Subcutaneous abdominal adipose tissue (tissue), 5 donors: ENCODE data around the gene PLXNA1.
A peak's percentile ranks its signal among the peaks of the same experiment; 100 is the strongest.

ENCODE experiments used
- H3K27ac ChIP-seq: one replicate; pipeline ENCODE4 v1.7.0; 2013; ENCODE audit warnings: low read depth, mild to moderate bottlenecking, inconsistent platforms, low read length, moderate library complexity
- H3K27me3 ChIP-seq, 5 donors: one replicate each; pipeline ENCODE4 v1.7.0; 2013; ENCODE audit warnings: low read length in 5 of 5, inconsistent platforms in 1 of 5; ENCODE audit not compliant: control insufficient read depth in 5 of 5, insufficient read depth in 4 of 5
- H3K36me3 ChIP-seq, 5 donors: one replicate each; pipeline ENCODE4 v1.7.0; 2013; ENCODE audit warnings: low read length in 5 of 5; ENCODE audit not compliant: control insufficient read depth in 5 of 5, insufficient read depth in 5 of 5
- H3K4me1 ChIP-seq, 5 donors: one replicate each; pipeline ENCODE4 v1.7.0; 2013; ENCODE audit warnings: low read length in 5 of 5, mild to moderate bottlenecking in 3 of 5, moderate library complexity in 1 of 5; ENCODE audit not compliant: control insufficient read depth in 5 of 5, insufficient read depth in 5 of 5
- H3K4me3 ChIP-seq, 5 donors: one replicate each; pipeline ENCODE4 v1.7.0; 2013; ENCODE audit warnings: low read length in 5 of 5, low read depth in 1 of 5
- H3K9ac ChIP-seq, 5 donors: one replicate each; pipeline ENCODE4 v1.7.0; 2013; ENCODE audit warnings: low read length in 5 of 5, mild to moderate bottlenecking in 4 of 5, moderate library complexity in 3 of 5
- H3K9me3 ChIP-seq, 5 donors: one replicate each; pipeline ENCODE4 v1.7.0; 2013; ENCODE audit warnings: low read length in 5 of 5; ENCODE audit not compliant: control insufficient read depth in 5 of 5
- donor health status: healthy.
- donor health status: healthy.
- donor health status: healthy.
- donor health status: healthy.
- donor health status: healthy.

PLXNA1 gene

DNA sequence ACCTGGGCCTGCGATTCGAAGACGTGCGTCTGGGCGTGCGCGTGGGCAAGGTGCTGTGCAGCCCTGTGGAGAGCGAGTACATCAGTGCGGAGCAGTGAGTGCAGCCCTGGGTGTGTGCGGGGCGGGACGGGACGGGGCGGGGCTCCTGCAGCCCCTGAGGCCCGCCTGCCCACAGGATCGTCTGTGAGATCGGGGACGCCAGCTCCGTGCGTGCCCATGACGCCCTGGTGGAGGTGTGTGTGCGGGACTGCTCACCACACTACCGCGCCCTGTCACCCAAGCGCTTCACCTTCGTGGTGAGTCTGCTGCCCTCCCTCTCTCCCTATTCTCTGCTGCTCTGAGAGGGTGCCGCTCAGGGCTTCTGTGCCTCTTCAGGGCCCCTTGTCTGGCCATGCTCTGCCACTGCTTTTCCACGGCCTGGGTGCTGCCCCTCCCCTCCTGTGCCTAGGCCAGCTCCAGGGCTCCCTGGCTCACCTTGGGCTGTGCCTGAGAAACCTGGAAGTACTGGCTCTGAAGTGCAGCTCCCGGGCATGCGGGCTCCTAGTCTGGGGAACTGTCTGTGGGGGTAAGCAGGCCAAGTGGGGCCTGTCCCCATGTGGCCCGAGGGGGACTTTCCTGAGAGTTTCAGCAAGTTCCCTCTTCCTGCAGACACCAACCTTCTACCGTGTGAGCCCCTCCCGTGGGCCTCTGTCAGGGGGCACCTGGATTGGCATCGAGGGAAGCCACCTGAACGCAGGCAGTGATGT, 31.8 kb downstream of the PLXNA1 start:
- Histone ChIP-seq H3K36me3 (peaks cover 0 to 72% (median 59%) of the 10 kb centered on the region in 5 donors), H3K9ac (no peak overlapping the region), H3K9me3 (no peaks in the 10 kb centered on the region), H3K4me3 (no peak overlapping the region), H3K4me1 (peaks cover 1 to 50% (median 36%) of the 10 kb centered on the region in 5 donors), H3K27me3 (no peaks in the 10 kb centered on the region), H3K27ac (no peak overlapping the region)

DNA sequence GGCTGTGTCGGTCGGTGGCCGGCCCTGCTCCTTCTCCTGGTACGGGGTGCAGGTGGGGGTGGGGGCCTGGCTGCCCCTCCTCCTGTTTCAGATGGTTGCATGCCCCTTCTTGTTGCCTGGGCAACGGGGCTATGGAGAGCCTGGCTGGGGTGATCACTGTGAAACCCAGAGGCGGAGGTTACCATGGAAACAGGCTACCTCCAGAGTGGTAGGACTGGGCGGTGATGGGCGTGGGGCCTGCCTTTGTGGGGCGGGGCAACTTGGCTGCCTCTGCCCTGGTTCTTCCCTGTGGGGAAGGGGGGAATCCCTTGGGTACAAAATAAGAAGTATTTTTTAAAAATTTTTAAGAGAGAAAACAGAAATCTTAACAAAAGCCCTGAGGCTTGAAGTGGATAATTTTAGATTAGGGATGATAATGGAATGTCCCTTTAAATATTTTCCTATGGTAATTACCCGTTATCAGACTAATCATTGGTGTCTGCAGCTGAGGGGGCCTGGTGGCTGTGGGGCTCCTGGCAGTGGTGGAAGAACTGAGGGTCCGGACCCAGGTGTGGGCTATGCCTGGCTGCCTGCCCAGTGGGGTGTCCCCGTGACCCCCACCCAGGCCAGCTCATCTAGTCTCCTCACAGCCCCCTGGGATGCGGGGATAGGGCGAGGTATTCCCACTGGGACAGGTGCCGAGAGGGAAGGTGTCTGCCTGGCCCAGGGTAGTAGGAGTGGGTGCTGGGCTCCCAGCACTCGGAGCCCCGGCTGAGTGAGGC, 32.5 kb downstream of the PLXNA1 start:
- H3K4me3 ChIP-seq, result no peak overlapping the region
- H3K36me3 ChIP-seq, result peaks cover 0 to 79% (median 66%) of the 10 kb centered on the region in 5 donors
- no peak overlapping the region for H3K9ac ChIP-seq
- peaks cover 1 to 43% (median 32%) of the 10 kb centered on the region in 5 donors for H3K4me1 ChIP-seq
- no peak overlapping the region for H3K27ac ChIP-seq
- H3K9me3 ChIP-seq, result no peaks in the 10 kb centered on the region
- H3K27me3 ChIP-seq, result no peaks in the 10 kb centered on the region

DNA sequence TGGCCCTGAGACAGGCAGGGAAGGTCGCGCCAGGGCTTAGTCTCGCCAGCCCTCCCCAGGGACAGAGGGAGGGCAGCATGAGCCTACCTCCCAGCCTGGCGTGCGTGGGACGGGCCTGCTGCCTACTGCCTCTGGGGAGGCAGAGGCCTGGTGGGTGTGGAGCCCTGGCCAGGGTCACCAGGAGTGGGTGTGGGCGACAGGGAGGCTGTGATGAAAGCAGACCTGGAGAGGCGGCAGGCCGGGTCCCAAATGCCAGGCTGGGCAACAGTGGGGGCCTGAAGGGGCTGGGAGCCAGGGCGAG, 33.1 kb downstream of the PLXNA1 start:
- Histone ChIP-seq H3K9ac (peak overlapping the region in 1 of 5 donors; percentile 35), H3K4me3 (no peak overlapping the region), H3K27me3 (no peaks in the 10 kb centered on the region), H3K9me3 (no peaks in the 10 kb centered on the region), H3K4me1 (peaks cover 1 to 38% (median 28%) of the 10 kb centered on the region in 5 donors), H3K27ac (no peak overlapping the region), H3K36me3 (peaks cover 0 to 85% (median 72%) of the 10 kb centered on the region in 5 donors)

DNA sequence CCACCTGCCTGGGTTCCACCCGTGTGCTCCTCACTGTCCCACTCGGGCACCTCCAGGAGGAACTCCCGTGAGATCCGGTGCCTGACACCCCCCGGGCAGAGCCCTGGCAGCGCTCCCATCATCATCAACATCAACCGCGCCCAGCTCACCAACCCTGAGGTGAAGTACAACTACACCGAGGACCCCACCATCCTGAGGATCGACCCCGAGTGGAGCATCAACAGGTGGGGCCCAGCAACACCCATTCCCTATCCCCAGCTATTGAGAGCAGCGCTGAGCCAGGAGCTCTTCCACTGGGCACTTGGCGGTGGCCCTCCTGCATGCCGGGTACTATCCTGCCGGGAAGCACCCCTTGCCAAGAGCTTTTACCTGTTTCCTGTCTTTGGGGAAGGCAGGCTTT, 33.5 kb downstream of the PLXNA1 start:
- no peak overlapping the region for H3K9ac ChIP-seq
- no peak overlapping the region for H3K4me3 ChIP-seq
- H3K4me1 ChIP-seq, result peaks cover 1 to 33% (median 23%) of the 10 kb centered on the region in 5 donors
- H3K9me3 ChIP-seq, result no peaks in the 10 kb centered on the region
- H3K27ac ChIP-seq, result no peak overlapping the region
- no peaks in the 10 kb centered on the region for H3K27me3 ChIP-seq
- H3K36me3 ChIP-seq, result peaks cover 0 to 89% (median 76%) of the 10 kb centered on the region in 5 donors

DNA sequence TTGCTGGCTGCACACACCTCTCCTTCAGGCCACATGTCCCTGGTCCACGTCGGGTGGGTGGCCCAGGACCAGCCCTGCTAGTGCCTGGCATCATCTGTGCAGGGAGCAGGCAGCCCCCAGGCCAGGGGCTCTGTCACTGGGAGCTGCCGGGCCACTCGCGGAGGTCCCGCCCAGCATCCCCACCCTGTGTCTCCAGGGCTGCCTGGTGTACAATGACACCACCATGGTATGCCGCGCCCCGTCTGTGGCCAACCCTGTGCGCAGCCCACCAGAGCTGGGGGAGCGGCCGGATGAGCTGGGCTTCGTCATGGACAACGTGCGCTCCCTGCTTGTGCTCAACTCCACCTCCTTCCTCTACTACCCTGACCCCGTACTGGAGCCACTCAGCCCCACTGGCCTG, 34.3 kb downstream of the PLXNA1 start:
- H3K9ac ChIP-seq, result no peak overlapping the region
- no peak overlapping the region for H3K27ac ChIP-seq
- no peaks in the 10 kb centered on the region for H3K9me3 ChIP-seq
- H3K27me3 ChIP-seq, result no peaks in the 10 kb centered on the region
- no peak overlapping the region for H3K4me3 ChIP-seq
- H3K4me1 ChIP-seq, result peaks cover 2 to 26% (median 15%) of the 10 kb centered on the region in 5 donors
- peaks cover 0 to 91% (median 82%) of the 10 kb centered on the region in 5 donors for H3K36me3 ChIP-seq

DNA sequence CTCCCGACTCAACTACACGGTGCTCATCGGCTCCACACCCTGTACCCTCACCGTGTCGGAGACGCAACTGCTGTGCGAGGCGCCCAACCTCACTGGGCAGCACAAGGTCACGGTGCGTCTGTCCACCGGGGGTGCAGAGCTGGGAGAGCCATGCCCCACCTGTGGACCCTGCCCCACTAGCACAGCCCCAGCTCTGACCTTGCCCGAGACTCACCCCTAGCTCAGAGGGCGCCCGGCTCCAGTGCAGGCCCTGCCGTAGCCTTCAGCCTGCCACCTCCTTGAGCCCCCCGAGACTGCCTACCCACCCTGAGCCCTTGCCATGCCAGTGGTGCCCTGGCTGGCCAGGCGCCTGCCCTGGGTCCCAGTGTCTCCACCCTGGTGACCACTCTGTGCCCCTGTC, 34.9 kb downstream of the PLXNA1 start:
- H3K4me3 ChIP-seq, result no peak overlapping the region
- no peak overlapping the region for H3K27ac ChIP-seq
- H3K9me3 ChIP-seq, result no peaks in the 10 kb centered on the region
- H3K4me1 ChIP-seq, result peaks cover 2 to 20% (median 11%) of the 10 kb centered on the region in 5 donors
- H3K9ac ChIP-seq, result no peak overlapping the region
- H3K36me3 ChIP-seq, result peaks cover 0 to 91% (median 82%) of the 10 kb centered on the region in 5 donors
- H3K27me3 ChIP-seq, result no peaks in the 10 kb centered on the region

DNA sequence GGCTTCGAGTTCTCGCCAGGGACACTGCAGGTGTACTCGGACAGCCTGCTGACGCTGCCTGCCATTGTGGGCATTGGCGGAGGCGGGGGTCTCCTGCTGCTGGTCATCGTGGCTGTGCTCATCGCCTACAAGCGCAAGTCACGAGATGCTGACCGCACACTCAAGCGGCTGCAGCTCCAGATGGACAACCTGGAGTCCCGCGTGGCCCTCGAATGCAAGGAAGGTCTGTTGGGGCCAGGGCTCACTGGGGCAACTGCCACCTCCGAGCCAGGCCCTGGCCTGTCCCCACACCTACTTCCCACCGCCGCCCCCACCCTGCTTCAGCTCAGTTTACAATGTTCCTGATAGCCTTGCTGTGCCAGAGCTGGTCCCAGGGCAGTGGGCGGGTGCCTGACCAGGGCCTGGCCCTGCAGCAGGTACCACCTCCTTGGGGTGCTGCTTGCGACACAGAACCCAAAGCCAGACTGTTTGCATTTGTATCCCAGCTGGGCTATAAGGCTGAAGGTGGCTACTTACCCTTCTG, 35.5 kb downstream of the PLXNA1 start:
- no peak overlapping the region for H3K27ac ChIP-seq
- no peak overlapping the region for H3K9ac ChIP-seq
- H3K4me1 ChIP-seq, result peaks cover 2 to 18% (median 10%) of the 10 kb centered on the region in 5 donors
- H3K9me3 ChIP-seq, result no peaks in the 10 kb centered on the region
- H3K27me3 ChIP-seq, result no peaks in the 10 kb centered on the region
- peaks cover 0 to 93% (median 87%) of the 10 kb centered on the region in 5 donors for H3K36me3 ChIP-seq
- no peak overlapping the region for H3K4me3 ChIP-seq

DNA sequence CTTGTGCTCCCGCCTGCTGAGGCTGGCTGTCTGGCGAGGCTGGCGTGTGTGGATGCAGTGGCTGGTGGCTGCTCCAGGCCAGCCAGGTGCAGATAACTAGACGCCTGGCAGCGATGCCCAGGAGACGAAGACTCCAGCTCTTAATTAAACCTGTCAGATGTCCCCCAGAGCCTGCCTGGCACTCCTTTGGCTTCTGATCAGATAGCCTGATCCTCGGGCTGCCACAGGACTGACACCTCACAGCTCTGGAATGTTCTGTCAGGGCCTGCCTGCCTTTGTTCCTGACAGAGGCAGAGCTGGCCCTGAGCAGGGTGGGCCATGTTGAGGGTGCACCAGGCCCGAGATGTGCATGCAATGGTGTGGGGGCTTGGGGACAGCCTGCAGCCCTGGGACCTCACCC, 36.5 kb downstream of the PLXNA1 start:
- Histone ChIP-seq H3K27me3 (no peaks in the 10 kb centered on the region), H3K27ac (no peak overlapping the region), H3K4me1 (peaks cover 2 to 18% (median 10%) of the 10 kb centered on the region in 5 donors), H3K4me3 (no peak overlapping the region), H3K9me3 (no peaks in the 10 kb centered on the region), H3K36me3 (peaks cover 0 to 93% (median 86%) of the 10 kb centered on the region in 5 donors), H3K9ac (no peak overlapping the region)

DNA sequence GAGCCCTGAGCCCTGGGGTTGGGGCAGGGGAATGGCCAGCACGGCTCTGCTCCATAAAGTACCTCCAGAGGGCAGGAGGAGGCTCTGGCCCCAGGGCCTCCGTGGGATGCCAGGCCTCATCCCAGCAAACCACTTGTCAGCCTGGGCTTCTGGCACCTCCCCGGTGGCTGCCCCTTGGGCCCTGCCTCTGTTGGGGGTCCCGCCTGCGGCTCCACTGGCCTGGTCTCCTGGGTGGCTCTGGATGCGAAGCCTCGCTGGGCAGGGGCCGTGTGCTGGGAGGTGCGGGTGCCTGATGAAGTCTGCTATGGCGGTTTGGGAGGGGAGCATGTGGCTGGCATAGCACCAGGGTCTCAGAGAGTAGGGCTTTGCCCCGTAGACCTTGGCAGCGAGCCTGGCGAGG, 37.6 kb downstream of the PLXNA1 start:
- H3K27ac ChIP-seq, result no peak overlapping the region
- H3K36me3 ChIP-seq, result peaks cover 0 to 90% (median 85%) of the 10 kb centered on the region in 5 donors
- H3K9me3 ChIP-seq, result no peaks in the 10 kb centered on the region

DNA sequence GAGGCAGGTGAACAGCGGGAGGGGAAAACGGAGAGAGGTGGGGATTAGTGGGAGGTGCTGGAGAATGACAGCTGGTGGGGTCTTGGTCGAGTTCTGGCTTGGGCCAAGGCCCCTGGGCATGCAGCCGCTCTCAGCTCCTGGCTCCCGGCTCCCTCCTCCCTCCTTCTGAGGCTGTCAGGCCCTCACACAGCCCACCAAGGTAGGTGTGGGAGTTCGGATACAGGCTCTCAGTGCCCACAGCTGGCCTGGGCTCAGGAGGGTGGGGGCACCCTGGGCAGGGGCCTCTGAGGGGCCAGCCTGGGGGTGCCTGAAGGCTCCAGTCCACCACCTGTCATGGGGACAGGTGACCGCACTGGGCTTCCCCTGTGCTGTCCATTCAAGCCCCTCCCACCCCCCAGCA, 39.9 kb downstream of the PLXNA1 start:
- Histone ChIP-seq H3K4me3 (no peak overlapping the region), H3K36me3 (peaks cover 0 to 93% (median 75%) of the 10 kb centered on the region in 5 donors)

More for the DNA sequence above, 37.6 kb downstream of the PLXNA1 start:
- peaks cover 2 to 13% (median 11%) of the 10 kb centered on the region in 5 donors for H3K4me1 ChIP-seq
- no peak overlapping the region for H3K4me3 ChIP-seq
- no peak overlapping the region for H3K9ac ChIP-seq
- H3K27me3 ChIP-seq, result no peaks in the 10 kb centered on the region

More for the DNA sequence above, 39.9 kb downstream of the PLXNA1 start:
- Histone ChIP-seq H3K4me1 (peaks cover 0 to 11% (median 2%) of the 10 kb centered on the region in 5 donors), H3K27me3 (no peaks in the 10 kb centered on the region), H3K9me3 (no peaks in the 10 kb centered on the region), H3K27ac (no peak overlapping the region), H3K9ac (no peak overlapping the region)
